Stomach (tissue), 9 donors: Measurements from ENCODE around the gene BCLAF1. TPM values are rescaled to one million over a fixed set of nuclear protein-coding genes. Genes with fewer than 3 reads are reported as not detected.
"Not testable (repeated sequence)": the region's sequence is repeated elsewhere in the genome, so short reads cannot be mapped to it uniquely, and the experiment has no call there.

Experiments
- DNase-seq, 2 donors: peaks; one replicate each; pipeline versions ENCODE4 v3.0.0 to v3.0.0-alpha.2; 2013 to 2019
- H3K27ac ChIP-seq, 5 donors: fragments of 200-600 bp in 4 of 5; sonication (generic) in 4 of 5; one replicate each; pipeline ENCODE4 v1.5.1; 2013 to 2019; ENCODE audit warnings: mild to moderate bottlenecking in 1 of 5, moderate library complexity in 1 of 5
- H3K27me3 ChIP-seq, 3 donors: fragments of 200-600 bp; sonication (generic); one replicate each; pipeline ENCODE4 v1.5.1; 2017 to 2019; ENCODE audit warnings: mixed run types in 1 of 3
- H3K36me3 ChIP-seq, 4 donors: fragments of 200-600 bp; sonication (generic); 1 replicate in 3 of 4; 2 replicates in 1 of 4; pipeline ENCODE4 v1.5.1; 2016 to 2019
- H3K4me1 ChIP-seq, 4 donors: fragments of 200-600 bp; sonication (generic); one replicate each; pipeline ENCODE4 v1.5.1; 2016 to 2019
- H3K4me3 ChIP-seq, 4 donors: fragments of 200-600 bp; sonication (generic) in 3 of 4; one replicate each; pipeline ENCODE4 v1.5.1; 2016 to 2019; ENCODE audit warnings: mild to moderate bottlenecking in 1 of 4
- H3K9me3 ChIP-seq, 4 donors: fragments of 200-600 bp; sonication (generic); one replicate each; pipeline ENCODE4 v1.5.1; 2016 to 2019
- CTCF ChIP-seq, 7 experiments: fragments of 450-650 bp in 4 of 7; fragments of 200-600 bp in 3 of 7; sonication (generic) in 3 of 7; IDR thresholded peaks; one replicate each; pipeline ENCODE4 v1.5.1; 2016 to 2019; ENCODE audit warnings: antibody characterized with exemption in 7 of 7, control low read depth in 2 of 7, mild to moderate bottlenecking in 1 of 7
- EP300 ChIP-seq: sonication (generic); formaldehyde crosslinking; IDR thresholded peaks from one replicate; pipeline ENCODE4 v1.6.1; 2017; ENCODE audit warnings: antibody characterized with exemption
- POLR2A ChIP-seq, 4 donors: fragments of 450-650 bp; IDR thresholded peaks; one replicate each; pipeline ENCODE4 v1.6.1; 2016; ENCODE audit warnings: antibody characterized with exemption in 4 of 4, control low read depth in 2 of 4, mild to moderate bottlenecking in 1 of 4, moderate library complexity in 1 of 4
- POLR2AphosphoS5 ChIP-seq, 3 donors: sonication (generic); formaldehyde crosslinking; IDR thresholded peaks; one replicate each; pipeline ENCODE4 v1.6.1; 2016; ENCODE audit warnings: antibody characterized with exemption in 3 of 3
- WGBS, 5 donors: extraction: QIAGEN DNeasy Blood & Tissue Kit in 3 of 5; methylation state at CpG; one replicate each; pipeline versions ENCODE4 v1.1.5 to v1.1.7; 2013 to 2018; 5-methylcytosine and 5-hydroxymethylcytosine counted together
- intact Hi-C: fragments of 100-400 bp; cut with DNase I; formaldehyde crosslinking; loops from one replicate; pipeline ENCODE4 v1.15.1; 2023; ENCODE audit warnings: low total_unique reads
- polyA plus RNA-seq, 3 donors: library from polyadenylated mRNA; stranded (reverse); fragments of 200-250 nt; gene quantifications; one replicate each; pipeline ENCODE4 v1.2.3, GENCODE V29; 2013
- total RNA-seq, 5 donors: library from RNA; depleted of rRNA; stranded (reverse); fragments of >200 nt; gene quantifications; one replicate each; pipeline versions ENCODE4 v1.1.0 to v1.2.3, GENCODE V29; 2014 to 2016
- donor health status: healthy with polysubstance abuse.
- donor health status: Bipolar disorder and iron deficiency.
- donor health status: healthy.

The BCLAF1 gene
- total and polyA plus RNA-seq, 8 donors = 12.8 to 294 (median 148) TPM

GRCh38 chr6:136309171-136309570 lies 19.5 kb upstream of the BCLAF1 start:
- TF ChIP-seq EP300 (no peak), POLR2A (IDR thresholded peaks at IDR 0.05) (no peak), POLR2AphosphoS5 (IDR thresholded peaks at IDR 0.05) (no peak), CTCF (IDR thresholded peaks at IDR 0.05) (no peak)
- Histone ChIP-seq H3K4me1 (no peaks in the 10 kb centered on the region), H3K27ac (no peak overlapping the region), H3K9me3 (no peaks in the 10 kb centered on the region), H3K36me3 (no peaks in the 10 kb centered on the region), H3K4me3 (no peak overlapping the region), H3K27me3 (no peaks in the 10 kb centered on the region)
- intact Hi-C loops = no loop called here
- DNase-seq = no peak
- 70 to 89% (median 86%) methylated on average over 3 of the region's 3 CpGs for WGBS, 5 donors

GRCh38 chr6:136308469-136308868 lies 18.8 kb upstream of the BCLAF1 start:
- 81 to 88% (median 87%) methylated on average over 1 of the region's 1 CpG for WGBS, 5 donors
- intact Hi-C loops, H3K27ac ChIP-seq: not testable (repeated sequence)

GRCh38 chr6:136307351-136307750 lies 17.7 kb upstream of the BCLAF1 start:
- DNase-seq = no peak
- Histone ChIP-seq H3K36me3 (no peaks in the 10 kb centered on the region), H3K27me3 (no peaks in the 10 kb centered on the region), H3K27ac (no peak overlapping the region), H3K4me3 (no peak overlapping the region), H3K4me1 (no peaks in the 10 kb centered on the region), H3K9me3 (no peaks in the 10 kb centered on the region)
- intact Hi-C loops = no loop called here
- TF ChIP-seq POLR2A (IDR thresholded peaks at IDR 0.05) (no peak), EP300 (no peak), POLR2AphosphoS5 (IDR thresholded peaks at IDR 0.05) (no peak), CTCF (IDR thresholded peaks at IDR 0.05) (no peak)

More at GRCh38 chr6:136308469-136308868, 18.8 kb upstream of the BCLAF1 start:
- DNase-seq, H3K4me1 ChIP-seq, H3K36me3 ChIP-seq, H3K9me3 ChIP-seq, H3K4me3 ChIP-seq, H3K27me3 ChIP-seq: not testable (repeated sequence)

- H3K4me1 ChIP-seq = no peaks in the 10 kb centered on the region
- TF ChIP-seq POLR2AphosphoS5 (IDR thresholded peaks at IDR 0.05) (no peak), EP300 (no peak), POLR2A (IDR thresholded peaks at IDR 0.05) (no peak), CTCF (IDR thresholded peaks at IDR 0.05) (no peak)
- H3K27me3 ChIP-seq = no peaks in the 10 kb centered on the region
- intact Hi-C loops = no loop called here
- H3K4me3 ChIP-seq = no peak overlapping the region
- no peaks in the 10 kb centered on the region for H3K9me3 ChIP-seq
- no peak for DNase-seq
- no peaks in the 10 kb centered on the region for H3K36me3 ChIP-seq
- WGBS, 5 donors = 22 to 50% (median 34%) methylated on average over 1 of the region's 1 CpG
- no peak overlapping the region for H3K27ac ChIP-seq
Observed at GRCh38 chr6:136306466-136306865, 16.8 kb upstream of the BCLAF1 start.

- WGBS, 5 donors = 93 to 97% (median 94%) methylated on average over 4 of the region's 4 CpGs
- Histone ChIP-seq H3K27ac (no peak overlapping the region), H3K4me1 (no peaks in the 10 kb centered on the region), H3K27me3 (no peaks in the 10 kb centered on the region), H3K4me3 (no peak overlapping the region), H3K9me3 (no peaks in the 10 kb centered on the region), H3K36me3 (no peaks in the 10 kb centered on the region)
- intact Hi-C loops = no loop called here
- no peak for TF ChIP-seq POLR2A (IDR thresholded peaks at IDR 0.05)
- no peak for TF ChIP-seq EP300
- TF ChIP-seq CTCF (IDR thresholded peaks at IDR 0.05) = no peak
- TF ChIP-seq POLR2AphosphoS5 (IDR thresholded peaks at IDR 0.05) = no peak
- no peak for DNase-seq
Observed at GRCh38 chr6:136304410-136304809, 14.8 kb upstream of the BCLAF1 start.
